SK-N-SH (cell line): ENCODE results near the gene TUBA1B. TPM values are rescaled to one million over a fixed set of nuclear protein-coding genes. Genes with fewer than 3 reads are reported as not detected.
A peak's percentile ranks its signal among the peaks of the same experiment; 100 is the strongest.
"Not testable (repeated sequence)": the region's sequence is repeated elsewhere in the genome, so short reads cannot be mapped to it uniquely, and the experiment has no call there.

Experiments
- CTCF ChIA-PET: fragments of 300-600, 350-600 bp; formaldehyde crosslinking; extraction: SDS; loops from one replicate; lab custom pipeline; 2021; lab: Yijun Ruan, JAX
- POLR2A ChIA-PET: fragments of 350-600 bp; sonication (Branson Sonifier 250); formaldehyde crosslinking; extraction: SDS; loops from one replicate; lab custom pipeline; 2020; ENCODE audit warnings: antibody characterized with exemption, inconsistent platforms; lab: Yijun Ruan, JAX
- DNase-seq: peaks from one replicate; pipeline ENCODE4 v3.0.0; 2012
- H2AFZ ChIP-seq: fragments of 200-600 bp; sonication (generic); 2 replicates; pipeline ENCODE4 v1.8.1; 2016; ENCODE audit warnings: antibody characterized with exemption, mild to moderate bottlenecking, low read depth
- H3F3A ChIP-seq: fragments of 200-600 bp; sonication (generic); replicated peaks from 2 replicates; pipeline ENCODE3; 2016; ENCODE audit warnings: antibody characterized with exemption, mild to moderate bottlenecking; ENCODE audit not compliant: insufficient read depth
- H3K27ac ChIP-seq, 2 experiments: fragments of 200-500 bp in 1 of 2; fragments of 200-600 bp in 1 of 2; sonication (Bioruptor generic) in 1 of 2; sonication (generic), shearing (Covaris generic) in 1 of 2; 2 replicates each; pipeline versions ENCODE4 v1.5.1 to v1.6.1; 2014 to 2016; ENCODE audit warnings: low read depth in 2 of 2, inconsistent platforms in 1 of 2, low read length in 1 of 2, mild to moderate bottlenecking in 1 of 2, mixed read lengths in 1 of 2
- H3K27me3 ChIP-seq: fragments of 200-600 bp; sonication (generic), shearing (Covaris generic); 2 replicates; pipeline ENCODE4 v1.6.1; 2016; ENCODE audit warnings: mixed run types; ENCODE audit not compliant: insufficient read depth
- H3K36me3 ChIP-seq, 2 experiments: fragments of 200-500 bp in 1 of 2; fragments of 200-600 bp in 1 of 2; sonication (Bioruptor generic) in 1 of 2; sonication (generic) in 1 of 2; replicated peaks in 1 of 2; 2 replicates each; pipeline versions ENCODE3 to v1.5.1; 2014 to 2016; ENCODE audit warnings: low read length in 1 of 2, mild to moderate bottlenecking in 1 of 2; ENCODE audit not compliant: insufficient read depth in 2 of 2, control insufficient read depth in 1 of 2
- H3K4me1 ChIP-seq, 2 experiments: fragments of 200-500 bp in 1 of 2; fragments of 200-600 bp in 1 of 2; sonication (Bioruptor generic) in 1 of 2; sonication (generic), shearing (Covaris generic) in 1 of 2; 2 replicates each; pipeline versions ENCODE4 v1.5.1 to v1.6.1; 2014 to 2016; ENCODE audit warnings: low read depth in 1 of 2, low read length in 1 of 2, mixed run types in 1 of 2; ENCODE audit not compliant: insufficient read depth in 2 of 2, control insufficient read depth in 1 of 2
- H3K4me2 ChIP-seq: fragments of 200-600 bp; sonication (generic), shearing (Covaris generic); 2 replicates; pipeline ENCODE4 v1.6.1; 2017; ENCODE audit warnings: mixed run types
- H3K4me3 ChIP-seq, 2 experiments: fragments of 200-500 bp in 1 of 2; fragments of 200-600 bp in 1 of 2; sonication (Bioruptor generic) in 1 of 2; sonication (generic), shearing (Covaris generic) in 1 of 2; 2 replicates each; pipeline versions ENCODE4 v1.5.1 to v1.8.1; 2014 to 2016; ENCODE audit warnings: low read depth in 2 of 2, inconsistent platforms in 1 of 2, low read length in 1 of 2, mild to moderate bottlenecking in 1 of 2, mixed read lengths in 1 of 2, moderate library complexity in 1 of 2
- H3K79me2 ChIP-seq: fragments of 200-600 bp; sonication (generic); 2 replicates; pipeline ENCODE4 v1.8.1; 2017; ENCODE audit warnings: mild to moderate bottlenecking; ENCODE audit not compliant: insufficient read depth
- H3K9ac ChIP-seq: fragments of 200-600 bp; sonication (generic); 2 replicates; pipeline ENCODE4 v1.6.1; 2017; ENCODE audit warnings: mixed run types
- H3K9me2 ChIP-seq: fragments of 200-600 bp; sonication (generic); 2 replicates; pipeline ENCODE4 v1.6.1; 2017; ENCODE audit warnings: mixed run types
- H3K9me3 ChIP-seq: fragments of 200-600 bp; sonication (generic); 2 replicates; pipeline ENCODE4 v1.6.1; 2017; ENCODE audit warnings: mixed run types, mild to moderate bottlenecking, moderate library complexity
- H4K20me1 ChIP-seq: fragments of 200-600 bp; sonication (generic); 2 replicates; pipeline ENCODE4 v1.6.1; 2017; ENCODE audit warnings: mild to moderate bottlenecking, mixed run types; ENCODE audit not compliant: insufficient read depth
- CHD2 ChIP-seq: fragments of 150-350 bp; IDR thresholded peaks from 2 replicates; pipeline ENCODE4 v1.6.1; 2018; ENCODE audit warnings: low read length; ENCODE audit not compliant: partially characterized antibody
- CTCF ChIP-seq: fragments of 200-600 bp; sonication (generic); IDR thresholded peaks from 2 replicates; pipeline ENCODE4 v1.6.1; 2017; ENCODE audit warnings: antibody characterized with exemption, mild to moderate bottlenecking, moderate library complexity
- EP300 ChIP-seq, 2 experiments: IDR thresholded peaks; 2 replicates each; pipeline versions ENCODE4 v1.4.0 to v1.6.1; 2012; ENCODE audit warnings: borderline replicate concordance in 1 of 2, low read depth in 1 of 2, low read length in 1 of 2
- PBX3 ChIP-seq: IDR thresholded peaks from 2 replicates; pipeline ENCODE4; 2012
- REST ChIP-seq: IDR thresholded peaks from 2 replicates; pipeline ENCODE4 v1.6.1; 2012; ENCODE audit warnings: mild to moderate bottlenecking, low read depth, low read length, moderate library complexity
- RXRA ChIP-seq: IDR thresholded peaks from 2 replicates; pipeline ENCODE4 v1.4.0; 2012; ENCODE audit warnings: low read depth, mild to moderate bottlenecking, borderline replicate concordance
- YY1 ChIP-seq: IDR thresholded peaks from 2 replicates; pipeline ENCODE4 v1.4.0; 2012; ENCODE audit warnings: low read depth, mild to moderate bottlenecking
- WGBS: methylation state at CpG from one replicate; pipeline ENCODE4 v1.1.6; 2017; ENCODE audit warnings: low lambda C conversion rate; 5-methylcytosine and 5-hydroxymethylcytosine counted together
- polyA plus RNA-seq, 3 experiments: library from polyadenylated mRNA; depleted of rRNA; stranded (reverse); fragments of >200 nt; gene quantifications; 2 replicates each; pipeline ENCODE4 v1.2.3, GENCODE V29; 2012

The TUBA1B gene
- polyA plus RNA-seq, 1 of the 3 experiments (the other 2 are of a cell fraction): 2,454 TPM

- no peak for TF ChIP-seq CHD2
- TF ChIP-seq PBX3: no peak
- no peak for TF ChIP-seq CTCF
- no peak for TF ChIP-seq REST
- TF ChIP-seq RXRA: no peak
- no peak for TF ChIP-seq EP300 (IDR thresholded peaks at IDR 0.05; ENCODE audit: borderline replicate concordance in 1 of 2, low read depth in 1 of 2, low read length in 1 of 2)
- TF ChIP-seq YY1: no peak
- Histone ChIP-seq H3F3A (peaks cover 62% of the 10 kb centered on the region), H3K9ac (peak overlapping the region; percentile 100), H3K4me2 (peak overlapping the region; percentile 96), H3K27me3 (no peaks in the 10 kb centered on the region), H3K36me3 (peaks cover 25 to 30% of the 10 kb centered on the region in 2 experiments), H3K9me3 (no peaks in the 10 kb centered on the region), H3K9me2 (no peaks in the 10 kb centered on the region), H3K79me2 (peaks cover 56% of the 10 kb centered on the region), H3K4me1 (peaks cover 10 to 15% of the 10 kb centered on the region in 2 experiments; a peak in 3 of 4 replicates), H3K4me3 (peak overlapping the region; percentile 77 to 99), H3K27ac (peak overlapping the region; percentile 23 to 97; a peak in 3 of 4 replicates), H4K20me1 (peaks cover 42% of the 10 kb centered on the region), H2AFZ (no peak overlapping the region)
- POLR2A ChIA-PET: interaction anchor here (0.6 to 4.8 kb wide), 17 partner anchors 9 to 237 kb away, joined by 3 to 97 read pairs (median 5); partner anchors contain the start of genes ARF3, LMBR1L, RHEBL1 and SPATS2
- 23% methylated on average over 14 of the region's 18 CpGs for WGBS
- CTCF ChIA-PET: interaction anchor here (0.6 to 7.3 kb wide), 33 partner anchors 7 to 208 kb away, joined by 3 to 69 read pairs (median 6); partner anchors contain the start of genes C1QL4, DHH, KMT2D and LMBR1L
- DNase-seq: no peak
Observed at GRCh38 chr12:49129332-49130150, 1.7 kb downstream of the TUBA1B start.

GRCh38 chr12:49127971-49128370 is 3.2 kb downstream of the TUBA1B start:
- Histone ChIP-seq H3F3A (peaks cover 59% of the 10 kb centered on the region), H3K36me3 (peaks cover 25 to 30% of the 10 kb centered on the region in 2 experiments), H3K4me1 (peaks cover 10 to 15% of the 10 kb centered on the region in 2 experiments; a peak in 3 of 4 replicates), H4K20me1 (peaks cover 42% of the 10 kb centered on the region), H3K79me2 (peaks cover 40% of the 10 kb centered on the region)
- ChIA-PET POLR2A (interaction anchor here (0.9 kb wide), 2 partner anchors 34 kb away, joined by 3 to 4 read pairs; partner anchors contain the start of gene DHH), CTCF (interaction anchor here (0.7 to 7.3 kb wide), 7 partner anchors 24 to 107 kb away, joined by 3 to 69 read pairs (median 7); partner anchors contain the start of gene DHH)
- H3K4me3 ChIP-seq, H3K9ac ChIP-seq, H3K4me2 ChIP-seq, H3K27ac ChIP-seq, H3K27me3 ChIP-seq, DNase-seq, H2AFZ ChIP-seq, H3K9me2 ChIP-seq, H3K9me3 ChIP-seq: not testable (repeated sequence)
- WGBS: 100% methylated on average over 3 of the region's 8 CpGs
